GM10266 (cell line): ENCODE results near the gene DUSP8.

Experiments used
- DNase-seq: peaks from one replicate; pipeline ENCODE4 v3.0.0; 2012; ENCODE audit errors: extremely low spot score
- TF ChIP-seq, protein P1 (sequence below): IDR thresholded peaks from 2 replicates; pipeline ENCODE4 v1.5.1; 2012; ENCODE audit warnings: mild to moderate bottlenecking, low read depth; ENCODE audit not compliant: control insufficient read depth, insufficient read depth; ENCODE audit errors: missing control alignments

DUSP8 gene

DNA sequence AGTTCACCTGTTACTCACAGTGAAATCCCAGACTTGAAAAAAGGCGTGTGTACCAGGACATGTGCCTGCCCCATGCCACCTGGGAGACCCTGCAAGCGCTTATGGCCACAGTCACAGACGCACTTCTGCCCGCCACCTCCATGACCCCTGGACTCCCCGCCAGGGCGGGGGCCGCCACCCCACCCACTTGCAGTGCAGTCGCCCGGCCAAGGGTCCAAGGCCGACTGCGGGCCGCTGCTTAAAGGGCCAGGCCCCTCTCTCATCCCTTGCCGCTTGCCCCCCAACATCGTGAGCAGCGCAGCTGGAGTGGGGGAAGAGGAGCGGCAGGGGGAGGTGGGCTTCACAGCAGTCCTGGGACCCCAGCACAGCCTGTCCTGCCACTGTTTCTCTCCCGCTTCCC lies 10.8 kb downstream of the DUSP8 start:
- no peak for DNase-seq
- TF ChIP-seq, protein P1, sequence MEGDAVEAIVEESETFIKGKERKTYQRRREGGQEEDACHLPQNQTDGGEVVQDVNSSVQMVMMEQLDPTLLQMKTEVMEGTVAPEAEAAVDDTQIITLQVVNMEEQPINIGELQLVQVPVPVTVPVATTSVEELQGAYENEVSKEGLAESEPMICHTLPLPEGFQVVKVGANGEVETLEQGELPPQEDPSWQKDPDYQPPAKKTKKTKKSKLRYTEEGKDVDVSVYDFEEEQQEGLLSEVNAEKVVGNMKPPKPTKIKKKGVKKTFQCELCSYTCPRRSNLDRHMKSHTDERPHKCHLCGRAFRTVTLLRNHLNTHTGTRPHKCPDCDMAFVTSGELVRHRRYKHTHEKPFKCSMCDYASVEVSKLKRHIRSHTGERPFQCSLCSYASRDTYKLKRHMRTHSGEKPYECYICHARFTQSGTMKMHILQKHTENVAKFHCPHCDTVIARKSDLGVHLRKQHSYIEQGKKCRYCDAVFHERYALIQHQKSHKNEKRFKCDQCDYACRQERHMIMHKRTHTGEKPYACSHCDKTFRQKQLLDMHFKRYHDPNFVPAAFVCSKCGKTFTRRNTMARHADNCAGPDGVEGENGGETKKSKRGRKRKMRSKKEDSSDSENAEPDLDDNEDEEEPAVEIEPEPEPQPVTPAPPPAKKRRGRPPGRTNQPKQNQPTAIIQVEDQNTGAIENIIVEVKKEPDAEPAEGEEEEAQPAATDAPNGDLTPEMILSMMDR, result no peak

- TF ChIP-seq, protein P1, result no peak
- no peak for DNase-seq
Measured at GRCh38 chr11:1560649-1561251, 11.3 kb downstream of the DUSP8 start.

- DNase-seq, result no peak
- TF ChIP-seq, protein P1, result no peak
Measured at GRCh38 chr11:1560002-1560648, 11.9 kb downstream of the DUSP8 start.

DNA sequence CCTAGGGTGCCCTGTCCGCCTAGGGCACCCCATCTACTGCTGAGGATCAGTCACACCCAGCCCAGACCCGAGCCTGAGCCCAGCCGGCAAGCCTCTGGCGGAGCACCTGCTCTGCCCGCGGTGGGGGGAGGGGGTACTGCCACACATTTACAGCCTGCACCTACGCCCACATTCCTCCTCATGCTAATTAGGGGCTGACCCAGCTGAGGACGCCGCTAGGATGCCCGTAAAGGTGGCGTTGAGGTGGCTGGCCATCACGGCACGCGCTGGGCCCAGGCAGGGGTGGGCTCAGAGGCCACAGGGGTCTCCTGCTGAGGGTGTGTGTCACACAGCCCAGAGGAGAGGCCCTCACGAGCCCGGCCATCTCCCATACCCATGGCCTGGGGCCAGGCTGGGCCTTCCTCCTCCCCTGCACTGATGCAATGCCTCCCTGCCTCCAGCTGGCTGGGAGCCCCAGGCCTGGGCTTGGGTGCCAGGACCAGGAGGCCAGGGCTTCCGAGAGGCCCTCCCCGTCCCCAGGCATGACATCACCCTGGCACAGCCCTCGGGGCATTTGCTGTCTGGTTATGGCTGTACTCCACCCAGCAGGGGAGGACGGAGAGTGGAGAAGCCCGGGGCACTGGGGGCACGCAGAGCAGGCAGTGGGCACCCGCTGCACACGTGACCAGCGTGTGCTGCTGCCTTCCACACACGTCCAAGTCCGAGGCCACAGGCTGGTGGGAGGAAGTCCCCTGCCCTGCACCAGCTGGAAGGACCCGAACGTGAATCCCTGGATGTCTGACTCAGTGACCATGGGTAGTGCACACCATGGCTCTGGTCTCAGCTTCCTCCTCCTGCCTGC lies 12.7 kb downstream of the DUSP8 start:
- no peak for DNase-seq
- TF ChIP-seq, protein P1, result no peak

DNA sequence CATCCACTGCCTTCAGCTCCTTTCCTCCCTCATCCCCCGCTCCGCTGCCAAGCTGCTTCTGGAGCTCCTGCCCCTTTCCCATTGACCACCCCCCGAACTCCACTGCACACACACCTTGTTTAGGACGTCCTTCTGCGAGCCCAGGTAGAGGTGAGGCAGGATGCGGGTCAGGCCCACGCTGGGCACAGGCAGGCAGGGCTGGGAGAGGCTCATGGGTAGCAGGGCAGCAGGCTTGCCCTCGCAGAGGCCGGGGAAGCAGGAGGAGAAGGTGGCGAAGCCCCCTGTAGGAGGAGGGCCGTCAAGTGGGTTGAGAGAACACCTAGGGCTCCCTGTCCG lies 13.3 kb downstream of the DUSP8 start:
- DNase-seq, result no peak

GRCh38 chr11:1557904-1558774 lies 13.9 kb downstream of the DUSP8 start:
- TF ChIP-seq, protein P1, result no peak
- DNase-seq, result no peak

More for the DNA sequence above, 13.3 kb downstream of the DUSP8 start:
- TF ChIP-seq, protein P1, result no peak
